AG04450 (cell line): ENCODE results near the gene SSBP4. TPM values are rescaled to one million over a fixed set of nuclear protein-coding genes. Genes with fewer than 3 reads are reported as not detected.
A peak's percentile ranks its signal among the peaks of the same experiment; 100 is the strongest.

ENCODE experiments used
- CTCF ChIA-PET: fragments of 300-600, 350-600 bp; formaldehyde crosslinking; extraction: SDS; loops from one replicate; lab custom pipeline; 2022; ENCODE audit warnings: antibody characterized with exemption, inconsistent platforms; lab: Charles Lee
- POLR2A ChIA-PET: fragments of 350-600 bp; formaldehyde crosslinking; extraction: SDS; loops from one replicate; lab custom pipeline; 2021; ENCODE audit warnings: antibody characterized with exemption, inconsistent platforms; lab: Yijun Ruan, JAX
- DNase-seq: peaks from one replicate; pipeline ENCODE4 v3.0.0-alpha.2; 2011; ENCODE audit warnings: low read depth, low spot score
- H3K27ac ChIP-seq: one replicate; pipeline ENCODE4 v1.5.1; 2012; ENCODE audit warnings: low read depth, low read length, control low read depth
- H3K27me3 ChIP-seq: one replicate; pipeline ENCODE4 v1.6.0; 2012; ENCODE audit warnings: low read length; ENCODE audit not compliant: control insufficient read depth, insufficient read depth
- H3K4me3 ChIP-seq: 2 replicates; pipeline ENCODE4 v1.5.1; 2011; ENCODE audit warnings: mild to moderate bottlenecking, low read depth, low read length, control low read depth
- H3K9me3 ChIP-seq: 2 replicates; pipeline ENCODE4 v1.5.1; 2012; ENCODE audit warnings: low read length; ENCODE audit not compliant: control insufficient read depth, insufficient read depth
- polyA minus RNA-seq: library from RNA; depleted of rRNA, polyadenylated mRNA; stranded (reverse); fragments of >200 nt; gene quantifications from 2 replicates; pipeline ENCODE4 v1.2.3, GENCODE V29; 2011; rRNA and poly(A)+ RNA removed
- polyA plus RNA-seq: library from polyadenylated mRNA; depleted of rRNA; stranded (reverse); fragments of >200 nt; gene quantifications from 2 replicates; pipeline ENCODE4 v1.2.3, GENCODE V29; 2011; rRNA removed
- TF ChIP-seq, protein P1 (sequence below): IDR thresholded peaks from 2 replicates; pipeline ENCODE4 v1.5.1; 2011; ENCODE audit warnings: low read depth, low read length, control low read depth, inconsistent platforms

The SSBP4 gene
- polyA plus RNA-seq (9.4 and 12.6 TPM in 2 replicates), polyA minus RNA-seq (18.0 and 18.5 TPM in 2 replicates)

DNA sequence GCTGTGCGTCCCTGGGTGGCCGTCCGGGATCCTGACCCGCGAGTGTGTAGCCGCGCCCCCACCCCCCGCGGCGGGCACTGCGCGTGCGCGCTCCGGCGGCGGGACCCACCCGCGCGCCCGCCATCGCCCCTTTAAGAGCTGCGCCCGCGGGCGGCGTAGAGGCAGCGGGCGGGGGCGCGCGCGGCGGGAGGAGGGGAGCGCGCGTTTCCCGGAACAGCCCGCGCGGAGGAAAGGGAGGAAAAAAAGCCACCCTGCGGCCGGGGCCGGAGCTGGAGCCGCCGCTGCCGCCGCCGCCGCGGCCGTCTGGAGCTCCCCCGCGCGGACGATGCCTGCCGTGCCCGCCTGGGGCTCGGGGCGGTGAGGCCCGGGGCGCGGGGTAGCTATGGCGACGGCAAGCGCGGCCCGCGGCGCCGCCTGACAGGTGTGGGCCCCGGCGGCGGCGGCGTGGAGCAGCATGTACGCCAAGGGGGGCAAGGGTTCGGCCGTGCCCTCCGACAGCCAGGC, at the start of gene SSBP4:
Gene SSBP4, plus strand, starts transcription at position 204 of the 504 bp plus-strand sequence. Its CDS starts 251 bp downstream, at position 455.
- Histone ChIP-seq H3K27ac (peak within 1 kb of the TSS; percentile 47), H3K4me3 (peak within 1 kb of the TSS; percentile 71), H3K27me3 (no peaks in the 10 kb centered on the region), H3K9me3 (no peaks in the 10 kb centered on the region; the same call in 1 of the 2 replicates)
- POLR2A ChIA-PET: interaction anchor here (0.6 to 1.8 kb wide), 5 partner anchors 9 to 139 kb away, joined by 3 to 14 read pairs (median 6); partner anchors contain the start of genes GDF15 and JUND
- no peak for DNase-seq
- TF ChIP-seq, protein P1, sequence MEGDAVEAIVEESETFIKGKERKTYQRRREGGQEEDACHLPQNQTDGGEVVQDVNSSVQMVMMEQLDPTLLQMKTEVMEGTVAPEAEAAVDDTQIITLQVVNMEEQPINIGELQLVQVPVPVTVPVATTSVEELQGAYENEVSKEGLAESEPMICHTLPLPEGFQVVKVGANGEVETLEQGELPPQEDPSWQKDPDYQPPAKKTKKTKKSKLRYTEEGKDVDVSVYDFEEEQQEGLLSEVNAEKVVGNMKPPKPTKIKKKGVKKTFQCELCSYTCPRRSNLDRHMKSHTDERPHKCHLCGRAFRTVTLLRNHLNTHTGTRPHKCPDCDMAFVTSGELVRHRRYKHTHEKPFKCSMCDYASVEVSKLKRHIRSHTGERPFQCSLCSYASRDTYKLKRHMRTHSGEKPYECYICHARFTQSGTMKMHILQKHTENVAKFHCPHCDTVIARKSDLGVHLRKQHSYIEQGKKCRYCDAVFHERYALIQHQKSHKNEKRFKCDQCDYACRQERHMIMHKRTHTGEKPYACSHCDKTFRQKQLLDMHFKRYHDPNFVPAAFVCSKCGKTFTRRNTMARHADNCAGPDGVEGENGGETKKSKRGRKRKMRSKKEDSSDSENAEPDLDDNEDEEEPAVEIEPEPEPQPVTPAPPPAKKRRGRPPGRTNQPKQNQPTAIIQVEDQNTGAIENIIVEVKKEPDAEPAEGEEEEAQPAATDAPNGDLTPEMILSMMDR: 0 out of 2 replicates have a peak, but pooled peaks have one; percentile 18
- CTCF ChIA-PET: interaction anchor here (0.8 to 2.0 kb wide), 3 partner anchors 17 to 140 kb away, joined by 3 to 5 read pairs (median 5); no protein-coding TSS in a partner anchor

DNA sequence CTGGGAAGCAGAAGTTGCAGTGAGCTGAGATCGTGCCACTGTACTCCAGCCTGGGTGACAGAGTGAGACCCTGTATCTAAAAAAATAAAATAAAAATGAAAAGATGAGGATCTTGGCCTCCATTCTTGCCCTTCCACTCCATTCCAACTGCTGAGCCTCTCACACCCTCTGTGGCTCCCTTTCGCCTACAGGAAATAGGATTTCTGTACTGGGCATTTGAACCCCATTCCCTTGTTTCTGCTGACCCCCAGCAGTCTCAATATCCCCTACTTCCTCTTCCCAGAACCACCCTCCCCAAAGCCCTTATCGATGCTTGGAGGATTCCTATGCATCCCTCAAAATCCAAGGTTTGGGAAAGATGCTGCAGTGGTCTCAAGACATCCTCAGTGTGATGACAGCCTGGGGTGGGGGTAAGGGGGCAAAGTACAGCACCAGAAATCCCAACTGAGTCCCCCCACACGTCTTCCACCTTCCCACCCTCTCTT, 45.7 kb upstream of the SSBP4 start:
- CTCF ChIA-PET: interaction anchor here (0.6 kb wide), 1 partner anchor 46 kb away, joined by 3 read pairs; no protein-coding TSS in a partner anchor
- H3K4me3 ChIP-seq: no peak overlapping the region
- no peaks in the 10 kb centered on the region for H3K27me3 ChIP-seq
- POLR2A ChIA-PET: no interaction called here
- TF ChIP-seq, protein P1: no peak
- H3K27ac ChIP-seq: peak overlapping the region; percentile 96
- no peaks in the 10 kb centered on the region; the same call in 1 of the 2 replicates for H3K9me3 ChIP-seq
- no peak for DNase-seq

DNA sequence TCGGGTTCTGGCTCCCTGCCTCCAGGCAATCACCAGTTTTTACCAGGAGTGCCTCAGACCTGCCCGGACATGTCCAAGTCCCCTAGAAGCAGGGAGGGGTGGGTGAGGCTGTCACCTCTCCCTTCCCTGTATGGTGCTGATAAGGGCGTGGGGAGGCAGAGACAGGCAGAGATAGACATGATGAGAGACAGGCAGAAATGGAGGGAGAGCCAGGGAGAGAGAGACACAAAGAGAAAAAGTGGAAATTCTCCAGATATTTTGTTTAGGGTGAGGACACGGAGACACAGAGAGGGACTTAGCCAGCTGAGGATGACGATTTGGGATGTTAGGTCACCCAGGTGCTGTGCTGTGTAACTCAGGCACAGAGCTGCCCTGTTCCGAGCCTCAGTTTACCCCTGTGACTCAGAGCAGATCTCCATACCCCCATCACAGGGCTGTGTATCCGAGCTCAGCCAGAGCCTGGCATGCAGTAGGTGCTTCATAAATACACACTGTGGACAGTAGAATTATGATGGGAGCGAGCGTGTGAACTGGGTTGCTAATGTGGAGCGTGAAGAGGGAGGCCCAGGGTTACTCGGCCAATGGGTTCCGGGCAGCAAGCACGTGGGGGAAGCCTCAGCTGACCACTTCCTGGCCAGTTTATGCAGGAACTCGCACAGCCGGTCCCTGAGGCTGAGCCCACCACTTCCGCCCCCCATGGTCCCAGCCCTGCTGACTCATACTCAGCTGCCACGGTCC, 45.1 kb upstream of the SSBP4 start:
- DNase-seq: peak; percentile 96
- peak overlapping the region; percentile 96 for H3K27ac ChIP-seq
- H3K4me3 ChIP-seq: no peak overlapping the region
- TF ChIP-seq, protein P1: no peak
- H3K9me3 ChIP-seq: no peaks in the 10 kb centered on the region; the same call in 1 of the 2 replicates
- no peaks in the 10 kb centered on the region for H3K27me3 ChIP-seq
- ChIA-PET CTCF (no interaction called here), POLR2A (interaction anchor here (1.0 to 1.1 kb wide), 2 partner anchors 10 to 12 kb away, joined by 3 to 6 read pairs; partner anchors contain the start of gene GDF15)

DNA sequence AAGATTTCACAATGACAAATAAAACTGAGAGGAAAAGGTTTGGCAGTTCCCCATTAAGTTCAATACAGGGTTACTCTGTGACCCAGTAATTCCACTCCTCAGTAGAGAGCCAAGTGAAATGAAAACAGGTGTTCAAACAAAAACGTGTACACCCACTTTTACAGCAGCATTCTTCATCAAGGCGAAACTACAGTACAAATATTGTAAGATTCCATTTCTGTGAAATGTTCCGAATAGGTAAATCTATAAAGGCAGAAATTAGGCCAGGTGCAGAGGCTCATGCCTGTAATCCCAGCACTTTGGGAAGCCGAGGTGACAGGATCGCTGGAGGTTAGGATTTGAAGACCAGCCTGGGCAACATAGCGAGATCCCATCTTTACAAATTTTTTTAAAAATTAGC, 42.2 kb upstream of the SSBP4 start:
- DNase-seq: no peak
- no peak overlapping the region for H3K4me3 ChIP-seq
- no peaks in the 10 kb centered on the region for H3K27me3 ChIP-seq
- TF ChIP-seq, protein P1: no peak
- no peaks in the 10 kb centered on the region; the same call in 1 of the 2 replicates for H3K9me3 ChIP-seq
- POLR2A ChIA-PET: no interaction called here
- no peak overlapping the region for H3K27ac ChIP-seq
- CTCF ChIA-PET: interaction anchor here (0.7 kb wide), 2 partner anchors 84 to 357 kb away, joined by 6 to 7 read pairs; no protein-coding TSS in a partner anchor
